Middle frontal gyrus (tissue), 1 donor: Measurements from ENCODE around the gene TWSG1.
"Not testable (repeated sequence)": the region's sequence is repeated elsewhere in the genome, so short reads cannot be mapped to it uniquely, and the experiment has no call there.

Experiments used
- DNase-seq: peaks from one replicate; pipeline ENCODE4 v3.0.0-alpha.2; 2015; ENCODE audit warnings: low spot score; ENCODE audit errors: extremely low spot score

Gene TWSG1

GRCh38 chr18:9387891-9388290 is 53.3 kb downstream of the TWSG1 start:
- no peak for DNase-seq

GRCh38 chr18:9389706-9390105 is 55.1 kb downstream of the TWSG1 start:
- no peak for DNase-seq

- no peak for DNase-seq
These were observed 58.2 kb downstream of the TWSG1 start for GRCh38 chr18:9392726-9393125.

GRCh38 chr18:9394046-9394445 is 59.5 kb downstream of the TWSG1 start:
- DNase-seq = no peak

- no peak for DNase-seq
These were observed 65.6 kb downstream of the TWSG1 start for GRCh38 chr18:9400197-9400596.

- no peak for DNase-seq
These were observed 66.6 kb downstream of the TWSG1 start for GRCh38 chr18:9401176-9401575.

GRCh38 chr18:9402358-9403007 is 67.9 kb downstream of the TWSG1 start:
- not testable (repeated sequence) for DNase-seq

GRCh38 chr18:9403795-9404564 is 69.4 kb downstream of the TWSG1 start:
- no peak for DNase-seq

- DNase-seq = no peak
These were observed 70.0 kb downstream of the TWSG1 start for GRCh38 chr18:9404565-9405060.

GRCh38 chr18:9405130-9405529 is 70.6 kb downstream of the TWSG1 start:
- no peak for DNase-seq

- no peak for DNase-seq
These were observed 71.4 kb downstream of the TWSG1 start for GRCh38 chr18:9405977-9406376.

- no peak for DNase-seq
These were observed 75.9 kb downstream of the TWSG1 start for GRCh38 chr18:9410515-9410914.

GRCh38 chr18:9413576-9413975 is 79.0 kb downstream of the TWSG1 start:
- DNase-seq = no peak

GRCh38 chr18:9416563-9417072 is 82.0 kb downstream of the TWSG1 start:
- no peak for DNase-seq

GRCh38 chr18:9417073-9417851 is 82.7 kb downstream of the TWSG1 start:
- DNase-seq = no peak

- DNase-seq = no peak
These were observed 83.6 kb downstream of the TWSG1 start for GRCh38 chr18:9418047-9418690.

- no peak for DNase-seq
These were observed 85.5 kb downstream of the TWSG1 start for GRCh38 chr18:9419956-9420631.

- DNase-seq = no peak
These were observed 86.7 kb downstream of the TWSG1 start for GRCh38 chr18:9421096-9421900.

- no peak for DNase-seq
These were observed 87.3 kb downstream of the TWSG1 start for GRCh38 chr18:9421901-9422327.
